Activated CD4-positive, alpha-beta memory T cell treated with anti-CD3 and anti-CD28 coated beads for 36 hours (primary cell): ENCODE data around the gene TMEM239. TPM values are rescaled to one million over a fixed set of nuclear protein-coding genes. Genes with fewer than 3 reads are reported as not detected.
"Not testable (repeated sequence)": the region's sequence is repeated elsewhere in the genome, so short reads cannot be mapped to it uniquely, and the experiment has no call there.

Experiments
- CTCF ChIA-PET: fragments of 350-600 bp; sonication (Branson Sonifier 250); formaldehyde crosslinking; loops from one replicate; lab custom pipeline; 2021; ENCODE audit warnings: antibody characterized with exemption, inconsistent platforms; lab: Charles Lee
- POLR2A ChIA-PET: fragments of 350-600 bp; sonication (Branson Sonifier 250); formaldehyde crosslinking; loops from one replicate; lab custom pipeline; 2021; ENCODE audit warnings: antibody characterized with exemption; lab: Charles Lee
- DNase-seq: peaks from one replicate; pipeline ENCODE4 v3.0.0-alpha.2; 2020
- H3K27ac Mint-ChIP-seq: one replicate; pipeline ENCODE4 v1.8.0; 2021; ENCODE audit warnings: mixed read lengths
- H3K27me3 Mint-ChIP-seq: one replicate; pipeline ENCODE4 v1.8.0; 2021; ENCODE audit warnings: mixed read lengths
- H3K36me3 Mint-ChIP-seq: one replicate; pipeline ENCODE4 v1.8.0; 2021; ENCODE audit warnings: mixed read lengths
- H3K4me1 Mint-ChIP-seq: one replicate; pipeline ENCODE4 v1.8.0; 2021; ENCODE audit warnings: low read depth, mixed read lengths
- H3K4me3 Mint-ChIP-seq: one replicate; pipeline ENCODE4 v1.8.0; 2021; ENCODE audit warnings: mild to moderate bottlenecking, mixed read lengths
- H3K9me3 Mint-ChIP-seq: one replicate; pipeline ENCODE4 v1.8.0; 2021; ENCODE audit warnings: mixed read lengths
- intact Hi-C: fragments of 100-400 bp; cut with micrococcal nuclease; formaldehyde crosslinking; loops from one replicate; pipeline ENCODE4 v1.15.1; 2023
- total RNA-seq, 2 experiments: library from RNA; stranded (reverse); gene quantifications; one replicate each; pipeline ENCODE4 v1.2.3, GENCODE V29; 2021

Gene TMEM239
- not detected for total RNA-seq

DNA sequence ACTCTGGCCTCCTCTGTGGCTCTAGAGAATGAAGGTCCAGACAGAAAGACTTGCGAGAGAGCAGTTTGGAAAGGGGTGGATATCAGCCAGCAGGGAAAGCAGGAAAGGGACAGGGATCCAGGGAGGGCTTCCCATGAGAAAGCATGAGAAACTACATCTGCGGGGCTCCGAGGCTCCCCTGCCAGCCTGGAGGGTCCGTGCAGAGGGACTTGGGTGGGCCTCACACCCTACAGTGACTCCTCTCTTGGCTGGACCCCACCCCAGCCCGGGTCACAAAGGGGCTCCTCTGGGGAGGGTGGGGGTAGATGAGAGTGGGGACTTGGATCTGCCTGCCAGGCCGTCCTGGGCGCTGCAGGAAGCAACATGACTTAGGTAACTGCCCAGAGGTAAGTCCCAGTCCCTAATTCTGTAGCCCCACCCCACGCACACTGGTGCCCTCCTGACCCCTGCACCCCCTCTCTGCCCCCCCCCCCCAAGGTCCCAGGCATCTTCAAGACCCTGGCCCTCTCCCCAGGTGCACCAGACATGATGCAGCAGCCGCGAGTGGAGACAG lies at the start of gene TMEM239:
Gene TMEM239 (plus strand): TSS at position 335 of the 553 bp plus-strand sequence. CDS start 191 bp downstream, at position 526.
- Mint-ChIP-seq H3K36me3 (peaks cover 3% of the 10 kb centered on the region), H3K9me3 (peaks cover 13% of the 10 kb centered on the region), H3K4me1 (peaks cover 3% of the 10 kb centered on the region), H3K27me3 (peaks cover 35% of the 10 kb centered on the region), H3K4me3 (no peak within 1 kb of the TSS), H3K27ac (no peak within 1 kb of the TSS)
- DNase-seq = no peak
- POLR2A ChIA-PET = no interaction called here
- intact Hi-C loops = no loop called here
- CTCF ChIA-PET = interaction anchor here (0.6 to 1.1 kb wide), 6 partner anchors 14 to 185 kb away, joined by 3 to 4 read pairs (median 3); no protein-coding TSS in a partner anchor

DNA sequence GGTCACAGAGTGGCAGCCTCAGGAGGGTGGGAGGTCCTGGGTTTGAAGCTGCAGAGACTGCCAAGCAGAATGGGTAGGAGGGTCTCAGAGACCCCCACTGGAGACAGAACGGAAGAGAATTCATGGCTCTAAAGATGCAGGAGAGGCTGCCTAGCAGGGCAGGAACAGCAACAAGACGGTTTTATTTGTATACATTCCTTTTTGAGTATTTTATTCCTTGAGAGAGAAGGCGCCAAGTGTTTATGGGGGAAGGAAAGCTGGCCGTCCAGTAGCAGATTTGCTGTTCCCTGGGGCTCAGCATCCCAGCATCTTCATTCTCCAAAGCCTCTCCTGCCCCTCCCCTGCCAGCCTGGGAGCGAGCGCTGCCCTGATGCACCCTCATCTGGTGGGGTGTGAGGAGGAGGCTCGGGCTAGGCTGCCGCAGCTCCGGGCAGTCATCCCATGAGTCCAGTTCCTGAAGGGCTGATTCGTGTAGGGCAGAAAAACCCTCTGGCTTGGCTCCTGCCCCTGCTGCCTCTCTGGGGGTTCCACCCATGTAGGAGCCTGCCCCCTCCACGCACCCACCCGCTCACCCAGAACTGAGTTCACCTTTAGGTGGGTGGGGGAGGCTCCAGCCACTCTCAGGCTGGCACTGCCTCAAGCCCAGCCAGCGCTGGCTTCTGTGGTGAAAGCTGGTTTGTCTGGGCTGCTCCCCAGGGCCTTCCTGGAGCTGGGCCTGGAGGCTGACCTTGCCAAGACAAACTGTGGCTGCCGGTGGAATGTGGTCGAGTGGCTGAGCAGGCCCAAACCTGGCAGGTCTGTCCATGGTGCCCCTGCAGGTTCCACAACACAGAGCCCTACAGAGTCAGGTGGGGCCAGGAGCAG lies 48.2 kb upstream of the TMEM239 start:
- ChIA-PET POLR2A (interaction anchor here (0.6 kb wide), 1 partner anchor 36 kb away, joined by 4 read pairs; no protein-coding TSS in a partner anchor), CTCF (interaction anchor here (1.8 kb wide), 1 partner anchor 15 kb away, joined by 8 read pairs; no protein-coding TSS in a partner anchor)
- DNase-seq = no peak
- H3K9me3 Mint-ChIP-seq = no peaks in the 10 kb centered on the region
- intact Hi-C loops = no loop called here
- H3K4me1 Mint-ChIP-seq = peaks cover 7% of the 10 kb centered on the region
- H3K4me3 Mint-ChIP-seq = no peak overlapping the region
- peaks cover 10% of the 10 kb centered on the region for H3K27me3 Mint-ChIP-seq
- no peaks in the 10 kb centered on the region for H3K36me3 Mint-ChIP-seq
- no peak overlapping the region for H3K27ac Mint-ChIP-seq

- Mint-ChIP-seq H3K4me3 (no peak overlapping the region), H3K36me3 (no peaks in the 10 kb centered on the region), H3K4me1 (peaks cover 7% of the 10 kb centered on the region), H3K9me3 (no peaks in the 10 kb centered on the region), H3K27ac (no peak overlapping the region), H3K27me3 (peaks cover 10% of the 10 kb centered on the region)
- ChIA-PET POLR2A (interaction anchor here (0.6 kb wide), 1 partner anchor 36 kb away, joined by 4 read pairs; no protein-coding TSS in a partner anchor), CTCF (no interaction called here)
- no peak for DNase-seq
- intact Hi-C loops = no loop called here
These were observed 47.5 kb upstream of the TMEM239 start for GRCh38 chr20:2768632-2769015.

GRCh38 chr20:2770091-2770490 lies 46.1 kb upstream of the TMEM239 start:
- H3K36me3 Mint-ChIP-seq, intact Hi-C loops, DNase-seq, POLR2A ChIA-PET, H3K27me3 Mint-ChIP-seq, CTCF ChIA-PET, H3K9me3 Mint-ChIP-seq, H3K27ac Mint-ChIP-seq, H3K4me1 Mint-ChIP-seq, H3K4me3 Mint-ChIP-seq: not testable (repeated sequence)

GRCh38 chr20:2771631-2772080 lies 44.5 kb upstream of the TMEM239 start:
- Mint-ChIP-seq H3K4me1 (peaks cover 7% of the 10 kb centered on the region), H3K27me3 (peaks cover 10% of the 10 kb centered on the region), H3K9me3 (no peaks in the 10 kb centered on the region), H3K27ac (no peak overlapping the region), H3K36me3 (no peaks in the 10 kb centered on the region), H3K4me3 (no peak overlapping the region)
- no peak for DNase-seq
- CTCF ChIA-PET = interaction anchor here (2.7 kb wide), 1 partner anchor 19 kb away, joined by 10 read pairs; no protein-coding TSS in a partner anchor
- POLR2A ChIA-PET = no interaction called here
- intact Hi-C loops = no loop called here

GRCh38 chr20:2773812-2774211 lies 42.4 kb upstream of the TMEM239 start:
- no peak overlapping the region for H3K4me3 Mint-ChIP-seq
- POLR2A ChIA-PET = no interaction called here
- H3K27me3 Mint-ChIP-seq = peaks cover 10% of the 10 kb centered on the region

GRCh38 chr20:2775139-2775538 lies 41.0 kb upstream of the TMEM239 start:
- H3K4me3 Mint-ChIP-seq = no peak overlapping the region
- intact Hi-C loops = no loop called here
- POLR2A ChIA-PET = no interaction called here
- H3K4me1 Mint-ChIP-seq = peaks cover 12% of the 10 kb centered on the region
- H3K9me3 Mint-ChIP-seq = no peaks in the 10 kb centered on the region
- CTCF ChIA-PET = interaction anchor here (0.6 to 2.5 kb wide), 3 partner anchors 23 to 221 kb away, joined by 3 to 6 read pairs (median 3); no protein-coding TSS in a partner anchor
- H3K27ac Mint-ChIP-seq = no peak overlapping the region
- DNase-seq = no peak
- no peaks in the 10 kb centered on the region for H3K36me3 Mint-ChIP-seq
- peaks cover 12% of the 10 kb centered on the region for H3K27me3 Mint-ChIP-seq

More at GRCh38 chr20:2773812-2774211, 42.4 kb upstream of the TMEM239 start:
- intact Hi-C loops = no loop called here
- no peak overlapping the region for H3K27ac Mint-ChIP-seq
- no peak for DNase-seq
- CTCF ChIA-PET = interaction anchor here (2.7 kb wide), 1 partner anchor 21 kb away, joined by 10 read pairs; no protein-coding TSS in a partner anchor
- peaks cover 12% of the 10 kb centered on the region for H3K4me1 Mint-ChIP-seq
- no peaks in the 10 kb centered on the region for H3K36me3 Mint-ChIP-seq
- H3K9me3 Mint-ChIP-seq = no peaks in the 10 kb centered on the region

DNA sequence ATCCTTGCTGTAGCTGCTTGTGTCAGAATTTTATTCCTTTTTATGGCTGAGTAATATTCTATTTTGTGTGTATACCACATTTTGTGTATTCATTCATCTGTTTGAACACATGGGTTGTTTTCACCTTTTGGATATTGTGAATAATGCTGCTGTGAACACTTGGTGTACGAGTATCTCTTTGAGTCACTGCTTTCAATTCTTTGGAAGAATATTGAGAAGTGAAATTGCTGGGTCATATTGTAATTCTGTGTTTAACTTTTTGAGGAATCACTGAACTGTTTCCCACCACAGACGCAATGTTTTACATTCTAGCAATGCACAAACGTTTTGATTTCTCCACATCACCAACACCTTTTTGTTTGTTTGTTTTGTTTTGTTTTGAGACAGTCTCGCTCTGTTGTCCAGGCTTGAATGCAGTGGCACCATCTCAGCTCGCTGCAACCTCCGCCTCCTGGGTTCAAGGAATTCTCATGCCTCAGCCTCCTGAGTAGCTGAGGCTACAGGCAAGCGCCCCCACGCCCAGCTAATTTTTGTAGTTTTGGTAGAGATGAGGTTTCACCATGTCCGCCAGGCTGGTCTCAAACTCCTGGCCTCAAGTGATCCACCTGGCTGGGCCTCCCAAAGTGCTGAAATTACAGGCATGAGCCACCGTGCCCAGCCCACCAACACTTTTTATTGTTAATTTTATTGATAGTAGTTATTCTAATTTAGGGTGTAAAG lies 37.4 kb upstream of the TMEM239 start:
- no peak for DNase-seq
- H3K4me1 Mint-ChIP-seq = peaks cover 8% of the 10 kb centered on the region
- ChIA-PET CTCF (interaction anchor here (1.2 to 2.3 kb wide), 2 partner anchors 26 to 222 kb away, joined by 3 to 5 read pairs; no protein-coding TSS in a partner anchor), POLR2A (no interaction called here)
- H3K4me3 Mint-ChIP-seq = no peak overlapping the region
- H3K36me3 Mint-ChIP-seq = no peaks in the 10 kb centered on the region
- H3K27me3 Mint-ChIP-seq = peaks cover 21% of the 10 kb centered on the region
- no peak overlapping the region for H3K27ac Mint-ChIP-seq
- intact Hi-C loops = no loop called here
- H3K9me3 Mint-ChIP-seq = no peaks in the 10 kb centered on the region

GRCh38 chr20:2780948-2781347 lies 35.2 kb upstream of the TMEM239 start:
- Mint-ChIP-seq H3K27ac (no peak overlapping the region), H3K4me1 (peaks cover 11% of the 10 kb centered on the region), H3K4me3 (no peak overlapping the region), H3K36me3 (no peaks in the 10 kb centered on the region), H3K27me3 (peaks cover 21% of the 10 kb centered on the region), H3K9me3 (no peaks in the 10 kb centered on the region)
- intact Hi-C loops = no loop called here
- CTCF ChIA-PET = interaction anchor here (1.3 to 2.3 kb wide), 2 partner anchors 10 to 28 kb away, joined by 3 to 5 read pairs; no protein-coding TSS in a partner anchor
- DNase-seq = no peak
- POLR2A ChIA-PET = no interaction called here

DNA sequence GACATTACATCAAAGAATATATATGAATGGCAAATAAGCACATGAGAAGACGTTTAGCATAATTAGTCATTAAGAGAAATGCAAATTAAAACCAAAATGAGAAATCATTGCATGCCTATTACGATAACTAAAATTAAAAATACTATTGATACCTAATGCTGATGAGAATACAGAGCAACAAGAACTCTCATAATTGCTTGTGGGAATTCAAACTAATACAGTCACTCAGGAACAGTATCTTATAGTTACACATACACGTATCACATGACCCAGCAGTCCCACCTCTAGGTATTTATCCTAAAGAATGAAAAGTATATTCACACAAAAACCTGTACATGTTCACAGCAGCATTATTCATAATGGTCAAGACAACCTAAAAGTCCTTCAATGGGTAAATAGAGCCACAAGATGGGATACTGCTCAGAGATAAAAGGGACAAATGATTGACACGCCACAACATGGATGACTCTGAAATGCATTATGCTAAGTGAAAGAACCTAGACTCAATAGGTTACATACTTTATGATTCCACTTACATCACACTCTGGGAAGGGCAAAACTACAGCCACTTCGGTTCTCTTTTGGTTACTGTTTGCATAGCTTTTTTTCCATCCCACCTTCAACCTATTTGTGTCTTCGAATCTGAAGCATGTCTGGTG lies 32.1 kb upstream of the TMEM239 start:
- DNase-seq = no peak
- no peak overlapping the region for H3K4me3 Mint-ChIP-seq
- H3K27me3 Mint-ChIP-seq = peaks cover 21% of the 10 kb centered on the region
- intact Hi-C loops = no loop called here
- POLR2A ChIA-PET = no interaction called here
- peaks cover 6% of the 10 kb centered on the region for H3K4me1 Mint-ChIP-seq
- H3K27ac Mint-ChIP-seq = no peak overlapping the region
- CTCF ChIA-PET = no interaction called here
- H3K9me3 Mint-ChIP-seq = peaks cover 3% of the 10 kb centered on the region
- H3K36me3 Mint-ChIP-seq = no peaks in the 10 kb centered on the region

DNA sequence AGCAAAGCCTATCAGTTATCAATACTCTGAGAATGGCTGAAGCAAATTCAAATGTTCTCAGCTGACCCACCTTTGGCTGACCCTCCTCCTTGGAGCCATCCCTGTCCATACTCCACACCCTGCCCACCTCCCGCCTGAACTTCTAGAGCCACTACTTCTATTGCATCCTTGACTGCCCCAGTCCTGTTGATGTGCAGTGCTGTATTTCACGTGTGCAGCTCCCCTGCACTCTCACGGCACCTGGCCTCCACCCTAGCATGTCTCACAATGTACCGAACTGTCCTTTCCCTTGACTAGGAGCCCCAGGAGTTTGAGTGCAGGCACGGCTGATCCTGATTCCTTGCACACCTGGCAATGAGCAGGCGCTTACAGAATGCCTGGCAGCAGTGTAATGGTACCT lies 22.7 kb upstream of the TMEM239 start:
- Mint-ChIP-seq H3K27ac (no peak overlapping the region), H3K4me3 (no peak overlapping the region), H3K27me3 (peaks cover 38% of the 10 kb centered on the region), H3K9me3 (no peaks in the 10 kb centered on the region), H3K4me1 (no peaks in the 10 kb centered on the region), H3K36me3 (no peaks in the 10 kb centered on the region)
- DNase-seq = no peak
- intact Hi-C loops = no loop called here
- ChIA-PET POLR2A (interaction anchor here (0.6 kb wide), 1 partner anchor 1643 kb away, joined by 3 read pairs; no protein-coding TSS in a partner anchor), CTCF (interaction anchor here (1.0 kb wide), 1 partner anchor 41 kb away, joined by 3 read pairs; no protein-coding TSS in a partner anchor)
